ENCODE data around the gene GALNT18.

GALNT18 gene

GRCh38 chr11:11584530-11584810 is 37.3 kb downstream of the GALNT18 start:
- Mint-ChIP-seq H3K4me3 (no peak overlapping the region), H3K27ac (no peak overlapping the region), H3K9me3 (no peaks in the 10 kb centered on the region), H3K4me1 (no peaks in the 10 kb centered on the region), H3K27me3 (peaks cover 2% of the 10 kb centered on the region), H3K36me3 (no peaks in the 10 kb centered on the region)

GRCh38 chr11:11583801-11584529 is 37.8 kb downstream of the GALNT18 start:
- Mint-ChIP-seq H3K27me3 (peaks cover 2% of the 10 kb centered on the region), H3K9me3 (no peaks in the 10 kb centered on the region), H3K36me3 (no peaks in the 10 kb centered on the region), H3K4me3 (no peak overlapping the region), H3K27ac (no peak overlapping the region), H3K4me1 (no peaks in the 10 kb centered on the region)

GRCh38 chr11:11582011-11582701 is 39.6 kb downstream of the GALNT18 start:
- no peaks in the 10 kb centered on the region for H3K4me1 Mint-ChIP-seq
- peaks cover 2% of the 10 kb centered on the region for H3K27me3 Mint-ChIP-seq
- H3K4me3 Mint-ChIP-seq = no peak overlapping the region
- H3K36me3 Mint-ChIP-seq = no peaks in the 10 kb centered on the region
- no peak overlapping the region for H3K27ac Mint-ChIP-seq
- H3K9me3 Mint-ChIP-seq = no peaks in the 10 kb centered on the region

GRCh38 chr11:11581481-11581880 is 40.3 kb downstream of the GALNT18 start:
- no peaks in the 10 kb centered on the region for H3K36me3 Mint-ChIP-seq
- H3K27ac Mint-ChIP-seq = no peak overlapping the region
- no peak overlapping the region for H3K4me3 Mint-ChIP-seq
- H3K9me3 Mint-ChIP-seq = no peaks in the 10 kb centered on the region
- H3K27me3 Mint-ChIP-seq = peaks cover 2% of the 10 kb centered on the region
- no peaks in the 10 kb centered on the region for H3K4me1 Mint-ChIP-seq

GRCh38 chr11:11580841-11581411 is 40.9 kb downstream of the GALNT18 start:
- Mint-ChIP-seq H3K4me1 (no peaks in the 10 kb centered on the region), H3K9me3 (no peaks in the 10 kb centered on the region), H3K27me3 (peaks cover 2% of the 10 kb centered on the region), H3K27ac (no peak overlapping the region), H3K36me3 (no peaks in the 10 kb centered on the region), H3K4me3 (no peak overlapping the region)

GRCh38 chr11:11580012-11580411 is 41.8 kb downstream of the GALNT18 start:
- no peak overlapping the region for H3K27ac Mint-ChIP-seq
- no peaks in the 10 kb centered on the region for H3K36me3 Mint-ChIP-seq
- H3K4me3 Mint-ChIP-seq = no peak overlapping the region
- H3K4me1 Mint-ChIP-seq = no peaks in the 10 kb centered on the region
- peaks cover 2% of the 10 kb centered on the region for H3K27me3 Mint-ChIP-seq
- H3K9me3 Mint-ChIP-seq = no peaks in the 10 kb centered on the region

GRCh38 chr11:11579012-11579988 is 42.5 kb downstream of the GALNT18 start:
- Mint-ChIP-seq H3K4me1 (no peaks in the 10 kb centered on the region), H3K4me3 (no peak overlapping the region), H3K9me3 (no peaks in the 10 kb centered on the region), H3K36me3 (no peaks in the 10 kb centered on the region), H3K27ac (no peak overlapping the region), H3K27me3 (peaks cover 5% of the 10 kb centered on the region)

- Mint-ChIP-seq H3K4me3 (no peak overlapping the region), H3K36me3 (no peaks in the 10 kb centered on the region), H3K4me1 (no peaks in the 10 kb centered on the region), H3K27me3 (peaks cover 5% of the 10 kb centered on the region), H3K27ac (no peak overlapping the region), H3K9me3 (no peaks in the 10 kb centered on the region)
Observed at GRCh38 chr11:11577932-11578911, 43.6 kb downstream of the GALNT18 start.

GRCh38 chr11:11577251-11577855 is 44.5 kb downstream of the GALNT18 start:
- Mint-ChIP-seq H3K27me3 (peaks cover 3% of the 10 kb centered on the region), H3K4me3 (no peak overlapping the region), H3K4me1 (no peaks in the 10 kb centered on the region), H3K36me3 (no peaks in the 10 kb centered on the region), H3K27ac (no peak overlapping the region), H3K9me3 (no peaks in the 10 kb centered on the region)

- H3K9me3 Mint-ChIP-seq = no peaks in the 10 kb centered on the region
- no peaks in the 10 kb centered on the region for H3K36me3 Mint-ChIP-seq
- no peak overlapping the region for H3K4me3 Mint-ChIP-seq
- H3K27ac Mint-ChIP-seq = no peak overlapping the region
- H3K27me3 Mint-ChIP-seq = peaks cover 3% of the 10 kb centered on the region
- H3K4me1 Mint-ChIP-seq = no peaks in the 10 kb centered on the region
Observed at GRCh38 chr11:11574373-11575287, 47.2 kb downstream of the GALNT18 start.

GRCh38 chr11:11572386-11572785 is 49.4 kb downstream of the GALNT18 start:
- H3K27ac Mint-ChIP-seq = no peak overlapping the region
- no peaks in the 10 kb centered on the region for H3K36me3 Mint-ChIP-seq
- no peaks in the 10 kb centered on the region for H3K9me3 Mint-ChIP-seq
- H3K4me3 Mint-ChIP-seq = no peak overlapping the region
- peaks cover 3% of the 10 kb centered on the region for H3K27me3 Mint-ChIP-seq
- H3K4me1 Mint-ChIP-seq = no peaks in the 10 kb centered on the region

- H3K4me3 Mint-ChIP-seq = no peak overlapping the region
- H3K27ac Mint-ChIP-seq = no peak overlapping the region
- no peaks in the 10 kb centered on the region for H3K4me1 Mint-ChIP-seq
- H3K36me3 Mint-ChIP-seq = no peaks in the 10 kb centered on the region
- H3K9me3 Mint-ChIP-seq = no peaks in the 10 kb centered on the region
- H3K27me3 Mint-ChIP-seq = peaks cover 3% of the 10 kb centered on the region
Observed at GRCh38 chr11:11571893-11572292, 49.9 kb downstream of the GALNT18 start.

- Mint-ChIP-seq H3K27ac (no peak overlapping the region), H3K36me3 (no peaks in the 10 kb centered on the region), H3K9me3 (no peaks in the 10 kb centered on the region), H3K4me1 (no peaks in the 10 kb centered on the region), H3K4me3 (no peak overlapping the region), H3K27me3 (peaks cover 3% of the 10 kb centered on the region)
Observed at GRCh38 chr11:11570823-11571222, 51.0 kb downstream of the GALNT18 start.

Measured in activated naive CD4-positive, alpha-beta T cell treated with anti-CD3 and anti-CD28 coated beads, Interleukin-2, amount 50 U/mL, for 24 hours (primary cell).